ENCODE measurements around the gene PIMREG. TPM values are rescaled to one million over a fixed set of nuclear protein-coding genes. Genes with fewer than 3 reads are reported as not detected.
A peak's percentile ranks its signal among the peaks of the same experiment; 100 is the strongest.

Gene PIMREG
- total and polyA plus RNA-seq, 3 donors from 2014 or later: 0.73 to 1.8 (median 1.3) TPM

DNA sequence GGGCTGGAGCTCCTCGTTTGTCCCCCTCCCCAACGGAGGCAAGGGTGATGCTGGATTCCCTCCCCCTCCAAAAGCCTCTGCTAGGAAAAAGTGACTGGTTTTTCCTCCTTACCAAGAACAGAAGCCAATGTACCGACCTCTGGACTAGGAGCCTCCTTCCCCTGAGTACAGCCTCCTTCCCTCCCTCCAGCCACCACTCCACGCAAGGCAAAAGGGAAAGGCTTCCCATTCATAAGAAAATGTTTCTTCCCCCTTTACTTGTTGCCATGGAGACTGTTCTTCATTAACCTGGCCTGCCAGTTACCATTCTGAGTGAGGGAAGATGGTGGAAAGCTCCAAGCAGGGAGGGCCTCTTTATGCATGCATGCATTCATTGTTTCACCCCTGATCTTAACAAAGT lies 4.3 kb upstream of the PIMREG start:
- Histone ChIP-seq H3K27me3 (no peaks in the 10 kb centered on the region), H3K4me1 (no peaks in the 10 kb centered on the region), H3K9me3 (no peaks in the 10 kb centered on the region), H3K36me3 (ENCODE audit: low read depth, missing control alignments) (no peaks in the 10 kb centered on the region), H3K4me3 (no peak overlapping the region), H3K27ac (no peak overlapping the region)
- WGBS, 2 donors: 52 to 57% methylated on average over 4 of the region's 4 CpGs
- intact Hi-C loops (cut with DNase I; ENCODE audit: low total_unique reads): no loop called here
- TF ChIP-seq, protein P1, sequence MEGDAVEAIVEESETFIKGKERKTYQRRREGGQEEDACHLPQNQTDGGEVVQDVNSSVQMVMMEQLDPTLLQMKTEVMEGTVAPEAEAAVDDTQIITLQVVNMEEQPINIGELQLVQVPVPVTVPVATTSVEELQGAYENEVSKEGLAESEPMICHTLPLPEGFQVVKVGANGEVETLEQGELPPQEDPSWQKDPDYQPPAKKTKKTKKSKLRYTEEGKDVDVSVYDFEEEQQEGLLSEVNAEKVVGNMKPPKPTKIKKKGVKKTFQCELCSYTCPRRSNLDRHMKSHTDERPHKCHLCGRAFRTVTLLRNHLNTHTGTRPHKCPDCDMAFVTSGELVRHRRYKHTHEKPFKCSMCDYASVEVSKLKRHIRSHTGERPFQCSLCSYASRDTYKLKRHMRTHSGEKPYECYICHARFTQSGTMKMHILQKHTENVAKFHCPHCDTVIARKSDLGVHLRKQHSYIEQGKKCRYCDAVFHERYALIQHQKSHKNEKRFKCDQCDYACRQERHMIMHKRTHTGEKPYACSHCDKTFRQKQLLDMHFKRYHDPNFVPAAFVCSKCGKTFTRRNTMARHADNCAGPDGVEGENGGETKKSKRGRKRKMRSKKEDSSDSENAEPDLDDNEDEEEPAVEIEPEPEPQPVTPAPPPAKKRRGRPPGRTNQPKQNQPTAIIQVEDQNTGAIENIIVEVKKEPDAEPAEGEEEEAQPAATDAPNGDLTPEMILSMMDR (IDR thresholded peaks at IDR 0.05): no peak
- TF ChIP-seq POLR2A (IDR thresholded peaks at IDR 0.05): no peak
- DNase-seq: no peak

DNA sequence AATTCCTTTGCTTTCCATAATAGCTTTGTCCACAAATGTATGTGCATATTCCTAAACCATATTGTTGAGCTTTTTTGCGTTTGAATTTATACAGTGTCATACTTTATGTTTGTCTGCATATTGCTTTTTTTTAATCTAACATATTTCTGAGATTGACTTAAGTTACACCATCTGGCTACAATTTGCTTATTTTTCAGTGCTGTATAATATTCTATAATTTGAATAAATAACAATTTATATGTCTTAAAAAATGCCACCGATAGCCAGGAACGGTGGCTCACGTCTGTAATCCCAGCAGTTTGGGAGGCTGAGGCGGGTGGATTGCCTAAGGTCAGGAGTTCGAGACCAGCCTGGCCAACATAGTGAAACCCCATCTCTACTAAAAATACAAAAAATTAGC lies 1.5 kb upstream of the PIMREG start:
- no peak overlapping the region for H3K4me3 ChIP-seq
- no peaks in the 10 kb centered on the region for H3K36me3 ChIP-seq (ENCODE audit: low read depth, missing control alignments)
- WGBS, 2 donors: 54 to 77% methylated on average over 6 of the region's 6 CpGs
- TF ChIP-seq, protein P1 (IDR thresholded peaks at IDR 0.05): no peak
- no peak for TF ChIP-seq POLR2A (IDR thresholded peaks at IDR 0.05)
- intact Hi-C loops (cut with DNase I; ENCODE audit: low total_unique reads): no loop called here
- H3K4me1 ChIP-seq: no peaks in the 10 kb centered on the region
- no peaks in the 10 kb centered on the region for H3K27me3 ChIP-seq
- H3K9me3 ChIP-seq: no peaks in the 10 kb centered on the region
- H3K27ac ChIP-seq: no peak overlapping the region
- no peak for DNase-seq

DNA sequence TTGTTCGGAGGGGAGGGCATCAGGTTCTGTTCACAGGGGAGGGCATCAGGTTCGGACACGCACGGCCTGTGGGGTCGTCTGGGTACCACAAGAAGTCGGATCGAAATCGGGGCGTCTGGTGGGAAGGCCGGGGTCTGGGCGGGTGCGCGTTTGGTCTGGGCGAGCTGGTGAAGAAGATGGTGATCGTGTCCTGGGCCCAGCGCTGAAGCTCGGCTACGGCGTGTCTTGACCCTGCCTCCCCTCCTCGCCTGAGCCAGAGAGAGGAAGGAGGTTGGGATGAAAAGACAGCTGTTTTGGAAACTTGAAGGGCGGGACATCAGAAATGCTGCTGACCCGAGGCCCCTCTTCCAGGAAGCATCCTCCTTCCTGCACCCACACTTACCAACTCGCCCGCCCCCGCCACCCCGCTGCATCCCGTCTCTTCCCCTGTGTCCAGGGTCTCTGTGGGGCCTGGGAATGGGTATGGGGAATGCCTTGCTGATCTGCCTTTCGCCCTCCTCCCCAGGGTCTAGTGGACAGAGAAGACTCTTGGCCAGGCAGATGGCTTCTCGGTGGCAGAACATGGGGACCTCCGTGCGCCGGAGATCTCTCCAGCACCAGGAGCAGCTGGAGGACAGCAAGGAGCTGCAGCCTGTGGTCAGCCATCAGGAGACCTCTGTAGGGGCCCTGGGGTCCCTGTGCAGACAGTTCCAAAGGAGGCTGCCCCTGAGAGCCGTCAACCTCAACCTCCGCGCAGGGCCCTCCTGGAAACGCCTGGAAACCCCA lies 498 bp downstream of the PIMREG start:
- intact Hi-C loops (cut with DNase I; ENCODE audit: low total_unique reads): no loop called here

DNA sequence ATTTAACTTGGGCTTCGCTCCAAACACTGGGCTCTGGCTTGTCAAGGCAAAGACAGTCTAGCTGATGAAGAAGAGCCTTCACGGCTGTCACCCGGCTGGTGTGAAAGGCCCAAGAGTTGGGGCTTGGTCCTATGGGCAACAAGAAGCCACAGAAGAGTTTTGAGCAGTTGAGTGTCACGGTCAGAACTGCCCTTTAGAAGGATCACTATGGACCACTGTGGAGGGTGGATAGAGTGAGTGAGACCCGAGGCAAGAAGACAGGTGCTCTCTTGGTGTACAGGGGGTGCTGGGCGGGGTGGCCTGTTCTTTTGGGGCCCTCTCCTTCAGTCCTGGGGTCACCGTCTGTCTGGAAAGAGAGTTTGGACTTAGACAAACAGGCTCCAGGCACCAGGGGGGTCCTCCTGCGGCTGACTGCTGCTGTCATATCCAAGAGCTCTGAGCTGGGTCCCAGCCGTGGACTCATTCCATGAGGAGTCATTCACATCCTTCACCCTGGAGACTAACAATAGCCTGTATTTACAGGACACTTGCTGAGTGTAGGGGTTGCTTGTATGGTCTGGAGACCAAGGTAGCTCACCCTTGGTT lies 2.4 kb downstream of the PIMREG start:
- WGBS, 2 donors: 62 to 85% methylated on average over 7 to 9 of the region's 9 CpGs
- Histone ChIP-seq H3K4me3 (no peak overlapping the region), H3K36me3 (ENCODE audit: low read depth, missing control alignments) (no peaks in the 10 kb centered on the region), H3K4me1 (peaks cover 6% of the 10 kb centered on the region), H3K27ac (no peak overlapping the region), H3K9me3 (no peaks in the 10 kb centered on the region), H3K27me3 (no peaks in the 10 kb centered on the region)
- DNase-seq: no peak
- intact Hi-C loops (cut with DNase I; ENCODE audit: low total_unique reads): no loop called here
- TF ChIP-seq, protein P1 (IDR thresholded peaks at IDR 0.05): no peak
- TF ChIP-seq POLR2A (IDR thresholded peaks at IDR 0.05): no peak

More for the DNA sequence above, 498 bp downstream of the PIMREG start:
- DNase-seq: no peak
- H3K27ac ChIP-seq: no peak overlapping the region
- H3K27me3 ChIP-seq: no peaks in the 10 kb centered on the region
- no peaks in the 10 kb centered on the region for H3K4me1 ChIP-seq
- peak overlapping the region; percentile 51 to 60 for H3K4me3 ChIP-seq
- H3K36me3 ChIP-seq (ENCODE audit: low read depth, missing control alignments): no peaks in the 10 kb centered on the region
- no peak for TF ChIP-seq POLR2A (IDR thresholded peaks at IDR 0.05)
- TF ChIP-seq, protein P1 (IDR thresholded peaks at IDR 0.05): no peak
- no peaks in the 10 kb centered on the region for H3K9me3 ChIP-seq
- WGBS, 2 donors: 22 to 28% methylated on average over 7 to 33 of the region's 36 CpGs
